Measurements from ENCODE around the gene FNBP1. TPM values are rescaled to one million over a fixed set of nuclear protein-coding genes. Genes with fewer than 3 reads are reported as not detected.
"Not testable (repeated sequence)": the region's sequence is repeated elsewhere in the genome, so short reads cannot be mapped to it uniquely, and the experiment has no call there.

The FNBP1 gene
- total RNA-seq, 4 donors from 2014 or later = 13.3 to 30.0 (median 17.9) TPM

DNA sequence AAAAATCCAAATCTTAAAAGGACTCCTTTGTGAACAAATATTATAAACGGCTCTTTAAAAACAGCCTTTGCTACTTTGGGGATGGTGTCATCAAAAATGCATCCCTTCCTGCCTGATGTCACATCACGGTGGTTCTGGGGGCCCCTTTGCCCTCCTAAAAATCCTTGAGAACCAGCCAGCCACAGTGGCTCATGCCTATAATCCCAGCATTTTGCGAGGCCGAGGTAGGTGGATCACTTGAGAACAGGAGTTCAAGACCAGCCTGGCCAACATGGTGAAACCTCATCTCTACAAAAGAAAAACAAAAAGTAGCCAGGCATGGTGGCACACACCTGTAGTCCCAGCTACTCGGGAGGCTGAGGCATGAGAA lies 43.9 kb downstream of the FNBP1 start:
- Histone ChIP-seq H3K27ac (no peak overlapping the region), H3K4me3 (no peak overlapping the region), H3K4me1 (peaks cover 5 to 17% of the 10 kb centered on the region in 2 donors), H3K27me3 (no peaks in the 10 kb centered on the region), H3K9me3 (no peaks in the 10 kb centered on the region), H3K36me3 (no peaks in the 10 kb centered on the region)
- in situ Hi-C loops (cut with MboI; ENCODE audit: low sequenced_read_pairs in 4 of 4) = no loop called here
- DNase-seq = no peak
- TF ChIP-seq POLR2A (IDR thresholded peaks at IDR 0.05) = no peak
- TF ChIP-seq, protein P1, sequence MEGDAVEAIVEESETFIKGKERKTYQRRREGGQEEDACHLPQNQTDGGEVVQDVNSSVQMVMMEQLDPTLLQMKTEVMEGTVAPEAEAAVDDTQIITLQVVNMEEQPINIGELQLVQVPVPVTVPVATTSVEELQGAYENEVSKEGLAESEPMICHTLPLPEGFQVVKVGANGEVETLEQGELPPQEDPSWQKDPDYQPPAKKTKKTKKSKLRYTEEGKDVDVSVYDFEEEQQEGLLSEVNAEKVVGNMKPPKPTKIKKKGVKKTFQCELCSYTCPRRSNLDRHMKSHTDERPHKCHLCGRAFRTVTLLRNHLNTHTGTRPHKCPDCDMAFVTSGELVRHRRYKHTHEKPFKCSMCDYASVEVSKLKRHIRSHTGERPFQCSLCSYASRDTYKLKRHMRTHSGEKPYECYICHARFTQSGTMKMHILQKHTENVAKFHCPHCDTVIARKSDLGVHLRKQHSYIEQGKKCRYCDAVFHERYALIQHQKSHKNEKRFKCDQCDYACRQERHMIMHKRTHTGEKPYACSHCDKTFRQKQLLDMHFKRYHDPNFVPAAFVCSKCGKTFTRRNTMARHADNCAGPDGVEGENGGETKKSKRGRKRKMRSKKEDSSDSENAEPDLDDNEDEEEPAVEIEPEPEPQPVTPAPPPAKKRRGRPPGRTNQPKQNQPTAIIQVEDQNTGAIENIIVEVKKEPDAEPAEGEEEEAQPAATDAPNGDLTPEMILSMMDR (IDR thresholded peaks at IDR 0.05 in 4 of 5, conservative IDR thresholded peaks at IDR 0.05 in 1 of 5) = no peak
- intact Hi-C loops (cut with DNase I; ENCODE audit: low total_unique reads) = no loop called here
- no peak for ATAC-seq

DNA sequence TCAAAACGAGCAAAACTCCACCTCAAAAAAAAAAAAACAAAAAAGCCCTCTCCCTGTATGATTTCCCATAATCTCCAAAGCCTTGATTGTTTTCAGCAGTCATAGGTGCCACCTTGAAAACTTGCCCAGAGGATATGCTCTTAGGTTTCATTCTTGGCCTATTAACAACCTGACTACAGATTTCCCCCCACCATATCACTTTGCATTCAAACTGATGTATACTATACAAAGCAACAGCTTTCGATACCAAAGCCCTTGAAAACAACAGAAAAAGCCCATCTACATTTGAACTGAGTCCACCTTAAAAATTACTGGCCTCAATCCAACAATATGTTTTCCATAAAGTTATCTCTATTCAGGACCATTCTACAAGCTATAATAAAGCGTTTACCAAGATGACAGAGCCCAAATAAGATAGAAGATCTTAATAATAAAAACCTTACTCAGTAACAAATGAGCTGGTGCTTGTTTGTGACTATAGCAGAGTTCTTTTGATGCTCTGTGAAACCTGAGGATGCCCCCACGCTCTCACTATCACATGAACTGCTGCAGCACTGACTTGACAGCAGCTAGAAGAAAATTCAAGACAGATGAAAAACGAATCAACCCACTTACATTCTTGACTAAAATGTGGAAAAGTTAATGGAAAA lies 44.4 kb downstream of the FNBP1 start:
- in situ Hi-C loops (cut with MboI; ENCODE audit: low sequenced_read_pairs in 4 of 4) (no loop called here), intact Hi-C loops (cut with DNase I; ENCODE audit: low total_unique reads) (no loop called here)
- Histone ChIP-seq H3K9me3 (no peaks in the 10 kb centered on the region), H3K4me1 (peaks cover 5 to 17% of the 10 kb centered on the region in 2 donors), H3K36me3 (no peaks in the 10 kb centered on the region), H3K27me3 (no peaks in the 10 kb centered on the region), H3K4me3 (no peak overlapping the region), H3K27ac (no peak overlapping the region)
- no peak for DNase-seq
- ATAC-seq = no peak
- TF ChIP-seq POLR2A (IDR thresholded peaks at IDR 0.05) = no peak
- TF ChIP-seq, protein P1 (IDR thresholded peaks at IDR 0.05 in 4 of 5, conservative IDR thresholded peaks at IDR 0.05 in 1 of 5) = no peak

DNA sequence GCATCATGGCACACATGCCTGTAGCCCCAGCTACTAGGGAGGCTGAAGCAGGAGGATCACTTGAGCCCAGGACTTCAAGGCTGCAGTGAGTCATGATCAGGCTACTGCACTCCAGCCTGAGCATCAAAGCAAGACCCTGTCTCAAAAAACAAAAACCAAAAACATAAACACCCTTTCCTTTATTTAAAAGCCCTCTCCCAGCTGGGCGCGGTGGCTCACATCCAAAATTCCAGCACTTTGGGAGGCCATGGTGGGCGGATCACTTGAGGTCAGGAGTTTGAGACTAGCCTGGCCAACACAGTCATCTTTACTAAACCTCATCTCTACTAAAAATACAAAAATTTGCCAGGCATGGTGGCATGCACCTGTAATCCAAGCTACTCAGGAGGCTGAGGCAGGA lies 45.3 kb downstream of the FNBP1 start:
- ATAC-seq; H3K27ac ChIP-seq; H3K36me3 ChIP-seq; H3K27me3 ChIP-seq; DNase-seq; in situ Hi-C loops (cut with MboI; ENCODE audit: low sequenced_read_pairs in 4 of 4); intact Hi-C loops (cut with DNase I; ENCODE audit: low total_unique reads); H3K9me3 ChIP-seq; H3K4me3 ChIP-seq: not testable (repeated sequence)
- H3K4me1 ChIP-seq = peaks cover 5 to 17% of the 10 kb centered on the region in 2 donors

DNA sequence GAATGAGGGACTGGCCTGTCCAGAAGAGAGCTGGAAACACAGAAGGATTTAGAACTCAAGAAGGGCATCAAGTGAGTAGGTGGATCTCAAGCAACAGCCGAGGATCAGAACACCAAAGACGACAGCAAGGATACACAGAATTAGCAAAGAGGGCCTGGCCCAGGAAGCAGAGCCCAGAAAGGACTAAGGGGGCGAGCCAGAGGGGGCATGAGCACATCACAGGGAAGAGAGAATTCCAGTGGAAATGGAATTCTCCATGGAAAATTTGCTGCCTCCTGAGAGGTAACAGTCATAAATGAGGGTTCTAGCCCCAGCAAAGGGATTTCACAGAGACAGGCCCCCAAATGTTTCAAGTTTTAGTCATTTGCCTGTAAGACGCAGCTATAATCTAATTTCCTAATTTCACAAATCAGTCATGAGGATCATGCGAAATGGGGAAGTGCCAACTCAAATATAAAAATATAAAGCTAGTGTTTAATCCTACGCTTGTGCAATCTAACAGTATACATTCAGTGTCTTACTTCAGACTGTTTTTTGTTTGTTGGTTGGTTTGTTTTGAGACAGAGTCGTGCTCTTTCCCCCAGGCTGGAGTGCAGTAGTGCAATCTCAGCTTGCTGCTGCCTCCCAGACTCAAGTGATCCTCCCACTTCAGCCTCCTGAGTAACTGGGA lies 46.7 kb downstream of the FNBP1 start:
- H3K9me3 ChIP-seq = no peaks in the 10 kb centered on the region
- H3K4me1 ChIP-seq = peaks cover 5 to 17% of the 10 kb centered on the region in 2 donors
- TF ChIP-seq POLR2A (IDR thresholded peaks at IDR 0.05) = no peak
- TF ChIP-seq, protein P1 (IDR thresholded peaks at IDR 0.05 in 4 of 5, conservative IDR thresholded peaks at IDR 0.05 in 1 of 5) = no peak
- ATAC-seq = no peak
- no peak for DNase-seq
- intact Hi-C loops (cut with DNase I; ENCODE audit: low total_unique reads) (no loop called here), in situ Hi-C loops (cut with MboI; ENCODE audit: low sequenced_read_pairs in 4 of 4) (no loop called here)
- H3K27ac ChIP-seq = peak overlapping the region in 1 of 4 donors; percentile 28
- H3K27me3 ChIP-seq = no peaks in the 10 kb centered on the region
- no peaks in the 10 kb centered on the region for H3K36me3 ChIP-seq
- no peak overlapping the region for H3K4me3 ChIP-seq

DNA sequence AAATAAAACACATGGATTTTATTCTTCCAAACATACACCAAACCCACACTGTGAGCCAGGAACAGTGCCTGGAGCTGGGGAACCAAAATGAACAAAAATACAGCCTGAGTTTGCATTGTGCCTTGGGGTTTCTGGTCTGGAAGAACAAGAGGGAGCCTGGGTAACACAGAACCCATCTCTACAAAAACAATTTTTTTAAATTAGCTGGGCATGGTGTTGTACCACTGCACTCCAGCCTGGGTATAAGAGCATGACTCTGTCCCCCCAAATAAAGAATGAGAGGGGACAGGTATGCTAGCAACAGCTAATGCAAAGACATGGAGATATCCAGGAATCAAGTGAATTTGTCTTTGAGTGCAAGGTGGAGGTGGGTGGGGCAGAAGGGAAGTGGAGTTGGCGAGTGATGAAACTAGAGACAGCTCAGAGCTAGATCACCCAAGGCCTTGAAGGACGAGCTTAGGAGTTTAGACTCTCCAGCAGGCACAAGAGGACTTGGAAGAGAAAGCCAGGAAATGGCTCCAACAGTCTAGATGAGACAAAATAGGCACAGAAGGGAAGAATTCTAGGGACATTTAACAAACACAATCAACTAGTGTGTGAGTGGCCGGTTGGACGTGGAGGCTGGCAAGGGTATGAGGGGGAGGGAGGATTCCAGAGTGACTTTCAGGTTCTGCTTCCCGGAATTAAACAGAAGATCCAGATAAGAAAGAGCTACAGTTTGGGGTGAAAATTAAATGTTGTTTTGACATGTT lies 47.4 kb downstream of the FNBP1 start:
- H3K36me3 ChIP-seq = no peaks in the 10 kb centered on the region
- no peaks in the 10 kb centered on the region for H3K27me3 ChIP-seq
- DNase-seq (no peak), ATAC-seq (no peak)
- intact Hi-C loops (cut with DNase I; ENCODE audit: low total_unique reads) = no loop called here
- in situ Hi-C loops (cut with MboI; ENCODE audit: low sequenced_read_pairs in 4 of 4) = no loop called here
- peaks cover 5 to 17% of the 10 kb centered on the region in 2 donors for H3K4me1 ChIP-seq
- no peak for TF ChIP-seq POLR2A (IDR thresholded peaks at IDR 0.05)
- no peaks in the 10 kb centered on the region for H3K9me3 ChIP-seq
- no peak overlapping the region for H3K4me3 ChIP-seq
- peak overlapping the region in 1 of 4 donors; percentile 28 for H3K27ac ChIP-seq
